Fibroblast of villous mesenchyme (primary cell): ENCODE data around the gene VPREB3. TPM values are rescaled to one million over a fixed set of nuclear protein-coding genes. Genes with fewer than 3 reads are reported as not detected.

Experiments used
- DNase-seq: peaks from one replicate; pipeline ENCODE4 v3.0.0-alpha.2; 2010; ENCODE audit warnings: low read depth
- H3K4me3 ChIP-seq: 2 replicates; pipeline ENCODE4 v1.5.1; 2011; ENCODE audit warnings: low read depth, mild to moderate bottlenecking, low read length
- total RNA-seq: library from RNA; depleted of rRNA; stranded (reverse); fragments of >200 nt; gene quantifications from 2 replicates; pipeline ENCODE4 v1.2.3, GENCODE V29; 2012
- TF ChIP-seq, protein P1 (sequence below): IDR thresholded peaks from 2 replicates; pipeline ENCODE4 v1.5.1; 2012; ENCODE audit warnings: low read depth, mild to moderate bottlenecking, low read length; ENCODE audit not compliant: insufficient read depth

Gene VPREB3
- total RNA-seq, 1 donor = not detected

DNA sequence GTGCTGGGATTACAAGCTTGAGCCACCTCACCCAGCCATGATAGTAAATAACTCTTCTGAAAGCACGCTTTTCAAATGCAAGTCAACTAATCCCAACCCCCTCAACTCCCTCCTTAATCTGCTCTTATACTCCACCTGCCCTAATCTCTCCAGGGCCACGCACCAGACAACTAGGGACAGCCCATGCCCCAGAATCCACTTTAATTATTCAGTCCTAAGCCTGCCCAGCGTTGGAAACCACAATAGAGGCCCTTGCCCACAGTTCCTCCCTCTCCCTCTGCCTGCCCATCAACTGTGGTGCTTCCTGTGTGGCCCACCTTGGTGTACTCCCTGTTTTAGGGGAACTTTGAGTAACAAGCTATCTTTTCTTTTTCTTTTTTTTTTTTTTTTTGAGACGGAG is 2.7 kb upstream of the VPREB3 start:
- TF ChIP-seq, protein P1, sequence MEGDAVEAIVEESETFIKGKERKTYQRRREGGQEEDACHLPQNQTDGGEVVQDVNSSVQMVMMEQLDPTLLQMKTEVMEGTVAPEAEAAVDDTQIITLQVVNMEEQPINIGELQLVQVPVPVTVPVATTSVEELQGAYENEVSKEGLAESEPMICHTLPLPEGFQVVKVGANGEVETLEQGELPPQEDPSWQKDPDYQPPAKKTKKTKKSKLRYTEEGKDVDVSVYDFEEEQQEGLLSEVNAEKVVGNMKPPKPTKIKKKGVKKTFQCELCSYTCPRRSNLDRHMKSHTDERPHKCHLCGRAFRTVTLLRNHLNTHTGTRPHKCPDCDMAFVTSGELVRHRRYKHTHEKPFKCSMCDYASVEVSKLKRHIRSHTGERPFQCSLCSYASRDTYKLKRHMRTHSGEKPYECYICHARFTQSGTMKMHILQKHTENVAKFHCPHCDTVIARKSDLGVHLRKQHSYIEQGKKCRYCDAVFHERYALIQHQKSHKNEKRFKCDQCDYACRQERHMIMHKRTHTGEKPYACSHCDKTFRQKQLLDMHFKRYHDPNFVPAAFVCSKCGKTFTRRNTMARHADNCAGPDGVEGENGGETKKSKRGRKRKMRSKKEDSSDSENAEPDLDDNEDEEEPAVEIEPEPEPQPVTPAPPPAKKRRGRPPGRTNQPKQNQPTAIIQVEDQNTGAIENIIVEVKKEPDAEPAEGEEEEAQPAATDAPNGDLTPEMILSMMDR = no peak
- no peak for DNase-seq
- H3K4me3 ChIP-seq = no peak overlapping the region

DNA sequence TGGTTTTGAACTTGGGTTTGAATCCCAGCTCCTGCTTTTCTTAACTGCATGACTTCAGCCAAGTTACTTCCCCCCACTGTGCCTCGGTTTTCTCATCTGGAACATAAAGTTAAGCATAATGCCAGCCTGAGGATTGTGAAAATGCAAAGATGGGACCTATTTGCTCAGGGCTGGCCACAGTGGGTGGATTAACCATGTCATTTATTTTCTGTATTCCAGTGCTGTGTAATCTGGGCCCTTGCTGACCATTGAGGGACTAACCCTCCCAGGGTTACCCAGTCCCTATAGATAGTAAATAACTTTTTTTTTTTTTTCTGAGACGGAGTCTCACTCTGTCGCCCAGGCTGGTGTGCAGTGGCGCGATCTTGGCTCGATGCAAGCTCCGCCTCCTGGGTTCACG is 1.5 kb upstream of the VPREB3 start:
- no peak for DNase-seq
- TF ChIP-seq, protein P1 = no peak
- no peak overlapping the region for H3K4me3 ChIP-seq

DNA sequence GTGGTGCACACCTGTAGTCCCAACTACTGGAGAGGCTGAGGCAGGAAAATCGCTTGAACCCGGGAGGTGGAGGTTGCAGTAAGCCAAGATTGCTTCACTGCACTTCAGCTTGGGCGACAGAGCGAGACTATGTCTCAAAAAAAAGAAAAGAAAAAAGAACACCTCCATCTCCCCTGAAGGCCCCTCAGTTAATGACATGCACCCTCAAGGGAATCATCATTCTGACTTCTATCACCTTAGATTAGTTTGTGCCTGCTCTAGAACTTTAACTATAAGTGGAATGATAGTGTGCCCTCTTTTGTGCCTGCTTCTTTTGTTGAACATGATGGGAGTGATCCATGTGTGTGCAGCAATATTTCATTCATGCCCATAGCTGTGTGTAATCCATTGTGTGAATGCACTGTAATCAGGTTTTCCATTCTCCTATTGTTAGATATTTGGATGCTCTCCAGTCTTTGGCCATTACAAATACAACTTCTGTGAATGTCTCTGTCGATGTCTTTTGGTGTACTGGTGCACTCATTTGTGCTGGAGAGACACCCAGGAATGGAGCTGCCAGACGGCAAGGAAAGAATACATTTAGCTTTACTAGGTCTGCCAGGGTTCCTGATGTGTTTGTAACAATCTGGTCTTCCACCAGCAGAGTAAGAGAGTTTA is 883 bp upstream of the VPREB3 start:
- TF ChIP-seq, protein P1 = no peak
- no peak overlapping the region for H3K4me3 ChIP-seq
- DNase-seq = no peak

DNA sequence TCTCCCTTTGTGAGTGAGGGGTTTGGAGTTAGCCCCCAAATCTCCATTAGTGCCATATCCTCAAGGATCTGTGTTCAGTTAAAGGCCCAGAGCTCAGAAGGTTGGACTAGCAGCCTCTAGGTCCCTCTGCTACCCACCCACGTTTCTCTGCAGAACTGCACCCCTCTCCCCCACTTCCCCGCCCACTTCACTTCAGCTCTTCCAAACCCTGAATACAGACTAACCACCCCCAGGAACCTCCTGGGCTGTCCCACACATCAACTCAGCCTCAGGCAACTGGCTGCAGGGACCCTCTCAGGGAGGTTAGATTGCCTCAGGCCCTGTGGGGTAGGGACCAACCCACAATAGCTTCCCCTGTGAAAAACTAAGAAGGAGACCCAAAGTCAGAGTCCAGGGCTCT is 840 bp downstream of the VPREB3 start:
- H3K4me3 ChIP-seq = no peak overlapping the region
- TF ChIP-seq, protein P1 = no peak
- no peak for DNase-seq

DNA sequence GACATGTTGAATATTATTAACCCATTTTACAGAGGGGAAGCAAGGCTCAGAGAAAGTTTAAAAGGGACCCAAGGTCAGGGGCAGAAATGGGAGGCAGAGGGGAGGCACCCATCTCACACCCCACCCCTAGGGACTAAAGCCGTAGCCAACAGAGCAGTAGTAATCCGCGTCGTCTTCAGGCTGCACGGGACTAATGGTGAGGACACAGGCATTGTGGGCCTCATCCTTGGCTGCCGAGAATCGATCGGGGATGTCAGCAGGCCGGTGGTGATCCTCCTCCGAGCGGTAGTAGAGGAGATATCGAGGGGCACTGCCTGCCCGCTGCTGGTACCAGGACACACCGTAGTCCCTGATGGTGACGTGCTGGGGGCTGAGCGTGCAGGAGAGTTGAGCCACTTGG is 1.5 kb downstream of the VPREB3 start:
- H3K4me3 ChIP-seq = no peak overlapping the region
- DNase-seq = no peak
- TF ChIP-seq, protein P1 = no peak

DNA sequence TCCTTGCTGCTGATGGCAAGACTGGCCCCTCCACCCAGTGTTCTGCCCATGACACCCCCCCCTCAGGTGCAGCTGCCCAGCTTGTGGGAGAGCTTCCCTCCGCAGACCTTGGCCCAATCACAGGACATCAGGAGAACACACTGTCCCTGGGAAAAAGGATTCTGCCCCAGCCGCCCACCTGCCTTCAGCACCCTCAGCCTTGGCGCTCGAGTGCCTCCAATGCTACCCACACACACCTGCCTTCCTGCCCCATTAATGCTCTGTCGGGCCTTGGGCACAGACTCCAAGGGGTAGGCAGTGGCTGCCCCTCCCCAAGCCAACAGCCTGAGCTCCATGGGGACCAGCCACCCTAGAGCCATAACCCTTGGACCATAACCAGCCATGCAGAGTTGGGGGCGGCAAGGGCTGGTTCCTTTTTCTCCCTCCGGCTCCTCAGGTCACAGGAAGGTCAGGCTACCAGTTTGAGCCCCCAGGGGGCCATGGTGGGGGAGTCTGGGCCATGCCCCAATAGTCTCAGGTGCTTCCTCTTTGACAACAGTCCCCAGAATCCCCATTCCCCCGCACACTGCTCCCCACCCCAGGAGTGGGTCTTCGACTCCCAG is 2.0 kb downstream of the VPREB3 start:
- DNase-seq = no peak
- H3K4me3 ChIP-seq = no peak overlapping the region
- TF ChIP-seq, protein P1 = no peak
